Fibroblast of pulmonary artery (primary cell): ENCODE results near the gene PTPRN2.

Experiments
- DNase-seq: peaks from one replicate; pipeline ENCODE4 v3.0.0-alpha.2; 2010; ENCODE audit warnings: low read depth
- H3K4me3 ChIP-seq: replicated peaks from 2 replicates; pipeline ENCODE4 v1.5.1; 2011; ENCODE audit warnings: low read depth, mild to moderate bottlenecking, control low read depth, low read length, moderate library complexity
- CTCF ChIP-seq: IDR thresholded peaks from 2 replicates; pipeline ENCODE4 v1.5.1; 2011; ENCODE audit warnings: mild to moderate bottlenecking, control low read depth, low read length, inconsistent platforms; ENCODE audit errors: missing control alignments

The PTPRN2 gene

GRCh38 chr7:158106272-158106671, 481.4 kb downstream of the PTPRN2 start:
- no peak overlapping the region for H3K4me3 ChIP-seq
- DNase-seq, result no peak
- no peak for TF ChIP-seq CTCF

- TF ChIP-seq CTCF, result no peak
- no peak for DNase-seq
- no peak overlapping the region for H3K4me3 ChIP-seq
Observed at GRCh38 chr7:158103378-158103777, 484.2 kb downstream of the PTPRN2 start.

GRCh38 chr7:158102897-158103296, 484.7 kb downstream of the PTPRN2 start:
- TF ChIP-seq CTCF, result no peak
- no peak for DNase-seq
- H3K4me3 ChIP-seq, result no peak overlapping the region

- no peak overlapping the region for H3K4me3 ChIP-seq
- no peak for TF ChIP-seq CTCF
- DNase-seq, result no peak
Observed at GRCh38 chr7:158101821-158102450, 485.7 kb downstream of the PTPRN2 start.

- no peak overlapping the region for H3K4me3 ChIP-seq
- DNase-seq, result no peak
- no peak for TF ChIP-seq CTCF
Observed at GRCh38 chr7:158098125-158099030, 489.2 kb downstream of the PTPRN2 start.

GRCh38 chr7:158097453-158098124, 490.0 kb downstream of the PTPRN2 start:
- DNase-seq, result no peak
- no peak for TF ChIP-seq CTCF
- H3K4me3 ChIP-seq, result no peak overlapping the region
